Sigmoid colon (tissue), 7 donors: ENCODE data around the gene ENOX2. TPM values are rescaled to one million over a fixed set of nuclear protein-coding genes. Genes with fewer than 3 reads are reported as not detected.
A peak's percentile ranks its signal among the peaks of the same experiment; 100 is the strongest.

Experiments used
- DNase-seq: peaks from one replicate; pipeline ENCODE4 v3.0.0-alpha.2; 2019
- H3K27ac ChIP-seq, 4 donors: fragments of 200-600 bp; sonication (generic); one replicate each; pipeline ENCODE4 v1.5.1; 2016 to 2019; ENCODE audit warnings: mild to moderate bottlenecking in 1 of 4
- H3K27me3 ChIP-seq, 3 donors: fragments of 200-600 bp; sonication (generic); one replicate each; pipeline ENCODE4 v1.5.1; 2019; ENCODE audit warnings: mild to moderate bottlenecking in 1 of 3
- H3K36me3 ChIP-seq, 4 donors: fragments of 200-600 bp; sonication (generic); one replicate each; pipeline ENCODE4 v1.5.1; 2016 to 2019
- H3K4me1 ChIP-seq, 4 donors: fragments of 200-600 bp; sonication (generic); one replicate each; pipeline ENCODE4 v1.5.1; 2017 to 2019
- H3K4me3 ChIP-seq, 4 donors: fragments of 200-600 bp; sonication (generic); one replicate each; pipeline ENCODE4 v1.5.1; 2017 to 2019; ENCODE audit warnings: mild to moderate bottlenecking in 2 of 4, moderate library complexity in 1 of 4
- H3K9me3 ChIP-seq, 4 donors: fragments of 200-600 bp in 3 of 4; sonication (generic) in 3 of 4; one replicate each; pipeline versions ENCODE4 v1.5.1 to v1.6.1; 2013 to 2019
- CTCF ChIP-seq, 4 experiments: fragments of 450-650 bp in 3 of 4; fragments of 200-600 bp in 1 of 4; IDR thresholded peaks; one replicate each; pipeline ENCODE4 v1.5.1; 2016 to 2019; ENCODE audit warnings: antibody characterized with exemption in 4 of 4, mild to moderate bottlenecking in 3 of 4, moderate library complexity in 2 of 4
- EP300 ChIP-seq, 4 donors: sonication (generic); formaldehyde crosslinking; IDR thresholded peaks; one replicate each; pipeline ENCODE4 v1.6.1; 2017; ENCODE audit warnings: antibody characterized with exemption in 4 of 4
- POLR2A ChIP-seq, 2 donors: fragments of 450-650 bp; IDR thresholded peaks; one replicate each; pipeline ENCODE4 v1.6.1; 2016; ENCODE audit warnings: antibody characterized with exemption in 2 of 2, mild to moderate bottlenecking in 2 of 2, moderate library complexity in 2 of 2
- POLR2AphosphoS5 ChIP-seq, 4 donors: sonication (generic); formaldehyde crosslinking; IDR thresholded peaks; one replicate each; pipeline ENCODE4 v1.6.1; 2017; ENCODE audit warnings: antibody characterized with exemption in 4 of 4
- WGBS, 2 donors: extraction: QIAGEN DNeasy Blood & Tissue Kit; methylation state at CpG; one replicate each; pipeline ENCODE4 v1.1.7; 2013; 5-methylcytosine and 5-hydroxymethylcytosine counted together
- intact Hi-C: fragments of 100-400 bp; cut with DNase I; formaldehyde crosslinking; loops from one replicate; pipeline ENCODE4 v1.15.1; 2023
- polyA plus RNA-seq, 3 donors: library from polyadenylated mRNA; stranded (reverse); fragments of 200-250 nt; gene quantifications; one replicate each; pipeline ENCODE4 v1.2.3, GENCODE V29; 2013
- total RNA-seq, 4 donors: library from RNA; depleted of rRNA; stranded (reverse); fragments of >200 nt; gene quantifications; one replicate each; pipeline ENCODE4 v1.1.0, GENCODE V29; 2016
- donor health status: healthy with polysubstance abuse.
- donor health status: Bipolar disorder and iron deficiency.
- donor health status: healthy.

The ENOX2 gene
- total RNA-seq (10 to 100 TPM; 18.8 to 28.9 (median 22.0) TPM), polyA plus RNA-seq (1 to 10 TPM; 2.4 to 5.9 (median 3.5) TPM)

- H3K4me3 ChIP-seq = peak within 1 kb of the TSS; percentile 60 to 72 (median 66)
- TF ChIP-seq POLR2A (IDR thresholded peaks at IDR 0.05) = peak; percentile 65 to 71
- peak in 1 of 4 donors; percentile 21 for TF ChIP-seq EP300 (IDR thresholded peaks at IDR 0.05)
- peak; percentile 80 to 88 (median 84) for TF ChIP-seq POLR2AphosphoS5 (IDR thresholded peaks at IDR 0.05)
- no peak for TF ChIP-seq CTCF (IDR thresholded peaks at IDR 0.05)
- peaks cover 0 to 6% (median 0%) of the 10 kb centered on the region in 4 donors for H3K4me1 ChIP-seq
- no peaks in the 10 kb centered on the region for H3K36me3 ChIP-seq
- intact Hi-C loops = loop anchor here (5.0 kb wide), 1 partner anchor 501 kb away; the partner anchor contains the start of gene RBMX2
- no peaks in the 10 kb centered on the region for H3K9me3 ChIP-seq
- WGBS, 2 donors = 0 to 1% methylated on average over 47 to 49 of the region's 50 CpGs
- DNase-seq = peak; percentile 97
- H3K27ac ChIP-seq = peak within 1 kb of the TSS; percentile 81 to 90 (median 83)
- H3K27me3 ChIP-seq = no peaks in the 10 kb centered on the region
These were observed at the start of gene ENOX2 for GRCh38 chrX:130902783-130903613. TSS of gene ENOX2 (minus strand) at chrX:130903209. CDS start at chrX:130703216, 199,993 bp downstream.

GRCh38 chrX:130952266-130953043 lies 49.4 kb upstream of the ENOX2 start:
- peaks cover 0 to 2% (median 0%) of the 10 kb centered on the region in 4 donors for H3K9me3 ChIP-seq
- WGBS, 2 donors = 47 to 60% methylated on average over 2 of the region's 2 CpGs
- H3K36me3 ChIP-seq = no peaks in the 10 kb centered on the region
- TF ChIP-seq EP300 (IDR thresholded peaks at IDR 0.05) = no peak
- TF ChIP-seq POLR2AphosphoS5 (IDR thresholded peaks at IDR 0.05) = no peak
- TF ChIP-seq CTCF (IDR thresholded peaks at IDR 0.05) = no peak
- no peak for TF ChIP-seq POLR2A (IDR thresholded peaks at IDR 0.05)
- no peaks in the 10 kb centered on the region for H3K4me1 ChIP-seq
- intact Hi-C loops = no loop called here
- no peak overlapping the region for H3K27ac ChIP-seq
- no peak overlapping the region for H3K4me3 ChIP-seq
- no peaks in the 10 kb centered on the region for H3K27me3 ChIP-seq
- no peak for DNase-seq

- DNase-seq = no peak
- H3K4me1 ChIP-seq = no peaks in the 10 kb centered on the region
- no peaks in the 10 kb centered on the region for H3K27me3 ChIP-seq
- TF ChIP-seq CTCF (IDR thresholded peaks at IDR 0.05) = no peak
- TF ChIP-seq POLR2AphosphoS5 (IDR thresholded peaks at IDR 0.05) = no peak
- TF ChIP-seq POLR2A (IDR thresholded peaks at IDR 0.05) = no peak
- no peak for TF ChIP-seq EP300 (IDR thresholded peaks at IDR 0.05)
- H3K27ac ChIP-seq = no peak overlapping the region
- no peaks in the 10 kb centered on the region for H3K36me3 ChIP-seq
- peaks cover 0 to 2% (median 0%) of the 10 kb centered on the region in 4 donors for H3K9me3 ChIP-seq
- H3K4me3 ChIP-seq = no peak overlapping the region
- WGBS, 2 donors = 70 to 73% methylated on average over 2 of the region's 2 CpGs
- intact Hi-C loops = no loop called here
These were observed 41.2 kb upstream of the ENOX2 start for GRCh38 chrX:130944230-130944629.

- Histone ChIP-seq H3K9me3 (no peaks in the 10 kb centered on the region), H3K27me3 (no peaks in the 10 kb centered on the region), H3K4me3 (no peak overlapping the region), H3K4me1 (no peaks in the 10 kb centered on the region), H3K36me3 (no peaks in the 10 kb centered on the region), H3K27ac (no peak overlapping the region)
- no peak for TF ChIP-seq POLR2AphosphoS5 (IDR thresholded peaks at IDR 0.05)
- no peak for TF ChIP-seq CTCF (IDR thresholded peaks at IDR 0.05)
- TF ChIP-seq EP300 (IDR thresholded peaks at IDR 0.05) = no peak
- TF ChIP-seq POLR2A (IDR thresholded peaks at IDR 0.05) = no peak
- no peak for DNase-seq
- intact Hi-C loops = no loop called here
These were observed 34.1 kb upstream of the ENOX2 start for GRCh38 chrX:130937101-130937500.
